ENCODE measurements around the gene CRADD.

CRADD gene

DNA sequence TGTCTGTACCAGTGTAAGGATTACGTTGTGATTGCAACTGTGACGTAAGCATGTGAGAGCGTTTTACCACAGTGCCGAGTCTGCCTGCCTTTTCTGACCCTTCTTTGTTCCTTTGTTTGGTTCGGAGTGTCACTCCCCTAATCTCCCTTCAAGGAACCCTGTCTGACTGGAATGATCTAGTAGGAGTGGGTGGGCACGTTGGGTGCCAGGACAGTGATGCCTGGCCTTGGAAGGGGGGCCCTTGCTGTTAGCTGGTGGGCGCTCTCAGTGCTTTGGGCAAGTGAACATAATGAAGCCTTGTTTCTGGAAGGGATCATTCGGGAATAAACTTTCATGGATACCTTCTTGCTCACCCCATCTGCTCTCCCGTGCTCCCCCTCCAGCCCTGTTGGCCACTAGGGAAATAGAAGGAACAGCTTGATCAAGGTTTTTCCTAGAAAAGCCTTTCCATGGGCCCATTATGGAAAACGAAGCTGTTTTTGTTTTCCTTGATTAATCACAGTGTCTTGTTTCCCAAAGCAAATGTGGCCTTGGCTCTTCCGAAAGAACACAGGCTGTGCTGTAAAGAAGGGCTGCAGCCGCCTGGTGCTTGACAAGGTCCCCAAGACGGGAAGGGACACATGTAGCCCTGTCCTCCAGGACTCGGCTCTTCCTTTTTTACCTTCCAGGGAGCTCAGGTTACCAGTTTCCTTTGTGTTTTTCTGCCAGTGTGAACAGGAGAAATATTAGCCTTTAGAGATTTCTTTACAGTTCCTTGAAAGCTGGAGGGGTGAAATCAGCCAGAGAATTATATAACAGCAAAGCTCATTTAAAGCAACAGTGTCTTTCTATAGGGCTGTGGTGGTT is 215.5 kb downstream of the CRADD start:
- FAIRE-seq = no peak
- DNase-seq (ENCODE audit: low spot score) = no peak

DNA sequence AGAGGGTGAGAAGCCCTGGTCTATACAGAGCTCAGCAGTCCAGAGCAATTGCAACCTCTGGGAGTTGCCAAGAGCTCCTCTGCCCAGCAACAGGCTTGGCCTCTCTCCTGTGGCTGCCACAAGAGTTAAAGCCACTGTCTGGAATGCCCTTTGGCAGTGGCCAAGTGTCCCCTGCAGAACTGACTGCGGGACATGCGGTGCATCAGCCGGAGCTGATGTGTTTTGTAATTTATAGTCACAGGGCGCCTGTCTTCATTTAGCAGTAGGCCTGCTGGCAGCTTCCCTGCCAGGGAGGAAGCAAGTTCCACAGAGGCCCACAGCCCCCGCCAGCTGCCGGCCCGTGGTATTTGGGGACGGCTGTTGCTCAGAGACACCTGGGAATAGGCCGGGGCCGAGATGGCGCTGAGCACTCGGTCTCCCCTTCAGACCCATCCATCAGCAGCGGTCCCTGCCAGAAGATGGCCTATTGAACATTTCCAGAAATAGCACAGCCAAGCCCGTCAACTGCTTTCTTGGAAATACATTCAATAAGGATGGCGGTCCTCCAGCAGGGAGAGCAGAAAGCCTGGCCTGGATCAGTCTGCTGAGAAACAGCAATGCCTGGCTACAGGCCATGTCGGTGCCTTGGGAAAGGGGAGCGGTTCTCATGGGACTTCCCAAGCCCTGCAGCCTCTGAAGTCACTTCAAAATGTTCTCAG is 217.4 kb downstream of the CRADD start:
- DNase-seq (ENCODE audit: low spot score) = no peak
- no peak for FAIRE-seq

DNA sequence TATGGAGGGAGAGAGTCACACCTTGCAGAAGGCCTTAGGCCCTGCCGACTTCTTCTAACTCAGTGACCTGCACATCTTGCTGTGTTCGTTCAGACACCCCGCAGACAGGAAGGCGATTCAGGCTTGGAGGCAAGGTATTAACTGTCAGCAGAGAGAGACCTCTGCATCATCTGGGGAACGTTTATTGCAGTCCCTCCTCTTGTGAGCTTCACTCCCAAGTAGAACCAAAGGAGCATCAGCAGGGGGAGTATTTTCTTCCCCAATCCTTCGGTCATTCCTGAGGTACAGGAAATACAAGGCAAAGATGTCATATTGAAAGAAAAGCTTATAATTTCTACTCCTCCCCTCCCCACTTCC is 217.9 kb downstream of the CRADD start:
- no peak for FAIRE-seq
- no peak for DNase-seq (ENCODE audit: low spot score)

DNA sequence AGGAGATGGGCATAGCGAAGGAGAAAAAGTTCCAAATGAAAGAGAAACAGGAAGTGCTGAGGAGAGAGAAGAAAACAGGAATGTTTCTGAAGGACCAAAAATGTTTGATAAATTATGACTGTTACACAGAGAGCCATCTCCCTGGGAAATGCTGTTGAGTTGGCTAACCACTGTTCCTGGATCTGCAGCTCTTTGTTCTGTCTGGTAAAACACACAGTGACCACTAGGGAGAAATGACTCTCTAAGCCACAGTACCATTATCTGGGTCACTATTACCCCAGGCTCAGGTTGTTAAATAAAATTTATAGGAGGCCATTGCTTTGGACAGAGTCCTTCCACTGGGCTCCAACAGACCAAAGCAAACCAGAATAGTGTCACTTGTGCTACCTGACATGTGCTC is 219.3 kb downstream of the CRADD start:
- no peak for DNase-seq (ENCODE audit: low spot score)
- FAIRE-seq = no peak

DNA sequence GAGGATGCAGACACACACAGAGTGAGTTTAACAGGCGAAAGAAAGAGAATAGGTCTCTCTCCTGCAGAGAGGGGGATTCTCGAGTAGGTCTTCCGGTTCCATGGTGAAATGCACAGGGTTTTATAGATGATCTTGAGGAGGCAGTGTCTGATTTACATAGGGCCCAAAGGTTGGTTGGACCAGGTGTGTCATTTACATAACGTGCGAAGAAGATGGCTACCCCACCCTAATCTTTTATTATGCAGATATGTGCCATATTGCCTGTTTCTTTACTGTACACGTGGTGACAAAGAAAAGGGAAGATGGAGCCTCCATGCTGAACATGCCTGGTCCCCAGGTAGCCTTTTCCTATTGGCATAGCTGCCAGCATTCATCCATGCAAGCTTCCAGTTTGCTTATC is 219.8 kb downstream of the CRADD start:
- FAIRE-seq (no peak), DNase-seq (ENCODE audit: low spot score) (no peak)

DNA sequence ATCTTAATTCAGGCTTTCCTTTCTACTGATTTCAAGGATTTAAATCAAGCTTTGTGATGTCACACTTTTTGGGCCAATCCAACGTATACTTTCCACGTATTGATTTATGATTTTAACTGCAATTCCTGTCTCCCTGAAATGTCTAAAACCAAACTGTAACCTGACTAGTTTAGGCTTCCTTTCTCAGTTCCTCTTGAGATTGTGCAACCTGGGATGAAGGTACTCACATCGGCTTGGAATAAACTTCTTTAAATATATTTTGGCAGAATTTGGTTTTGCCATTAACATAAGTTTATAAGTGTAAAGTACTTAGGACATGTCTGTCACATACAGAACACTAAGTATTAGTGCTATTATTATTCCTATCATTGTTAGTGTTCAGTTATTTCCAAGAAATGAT is 224.6 kb downstream of the CRADD start:
- DNase-seq (ENCODE audit: low spot score) = no peak
- no peak for FAIRE-seq

DNA sequence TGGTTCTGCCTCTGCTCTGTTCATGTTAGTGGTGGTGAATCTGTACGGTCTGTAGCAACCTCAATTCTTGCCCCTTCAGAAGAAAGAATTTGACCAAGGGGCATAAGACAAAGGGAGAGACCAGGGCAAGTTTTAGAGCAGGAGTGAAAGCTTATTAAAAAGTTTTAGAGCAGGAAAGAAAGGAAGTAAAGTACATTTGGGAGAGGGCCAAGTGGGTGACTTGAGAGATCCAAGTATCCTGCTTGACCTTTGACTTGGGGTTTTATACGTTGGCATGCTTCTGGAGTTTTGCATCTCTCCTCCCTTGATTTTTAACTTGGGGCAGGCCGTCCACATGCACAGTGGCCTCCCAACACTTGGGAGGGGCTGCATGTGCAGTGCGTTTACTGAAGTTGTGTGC is 225.0 kb downstream of the CRADD start:
- no peak for DNase-seq (ENCODE audit: low spot score)
- no peak for FAIRE-seq

DNA sequence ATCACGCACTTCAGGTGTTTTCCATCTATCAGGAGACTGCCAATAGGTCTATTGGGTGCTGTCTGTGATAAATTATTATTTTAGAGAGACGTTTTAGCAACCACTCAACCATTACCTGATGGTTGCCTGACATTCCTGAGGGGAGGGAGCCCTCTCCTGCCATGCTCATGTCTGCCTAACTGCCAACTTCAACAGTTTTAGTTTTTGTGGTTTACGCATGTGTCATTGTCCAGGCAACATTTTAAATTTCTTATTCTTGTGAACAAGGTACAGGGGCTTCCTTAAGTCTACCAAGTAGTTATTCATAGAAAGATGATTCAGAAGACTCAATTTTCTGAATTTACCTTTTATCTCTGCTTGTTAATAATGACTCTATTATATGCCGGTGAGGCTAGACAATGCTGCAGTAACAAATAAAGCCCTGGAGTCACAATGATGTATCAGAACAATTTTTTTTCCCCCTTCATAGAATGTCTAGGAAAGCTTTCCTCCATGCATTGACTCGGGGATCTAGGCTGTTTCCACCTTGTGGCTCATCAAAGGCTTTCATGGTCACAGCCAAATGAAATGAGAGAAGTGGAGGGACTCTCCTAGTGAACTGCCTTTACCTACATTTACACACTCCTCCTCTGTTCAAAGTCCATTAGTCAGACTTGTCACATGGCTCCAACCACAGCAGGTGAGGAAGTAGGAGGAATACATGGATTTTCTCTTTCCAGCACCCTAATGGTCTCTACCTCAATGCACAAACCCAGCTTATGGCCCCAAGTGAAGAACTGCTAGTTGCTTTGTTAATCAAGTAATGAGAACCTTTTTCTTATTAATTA is 225.8 kb downstream of the CRADD start:
- no peak for DNase-seq (ENCODE audit: low spot score)
- no peak for FAIRE-seq

DNA sequence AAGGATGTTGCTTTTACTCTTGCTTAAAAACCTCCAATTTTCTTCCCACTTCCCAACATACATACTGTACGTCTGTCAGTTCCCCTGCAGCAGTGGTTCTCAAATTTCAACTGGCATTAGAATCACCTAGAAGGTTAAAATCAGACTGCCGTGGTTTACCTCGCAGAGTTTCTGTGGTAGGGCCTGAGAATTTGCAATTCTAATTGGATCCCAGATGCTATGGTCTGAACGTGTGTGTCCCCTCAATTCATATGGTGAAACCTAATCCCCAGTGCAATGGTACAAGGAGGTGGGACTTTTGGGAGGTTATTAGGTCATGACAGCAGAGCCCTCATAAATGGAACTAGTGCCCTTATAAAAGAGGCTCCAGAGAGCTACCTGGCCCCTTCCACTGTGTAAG is 226.9 kb downstream of the CRADD start:
- FAIRE-seq (no peak), DNase-seq (ENCODE audit: low spot score) (no peak)

DNA sequence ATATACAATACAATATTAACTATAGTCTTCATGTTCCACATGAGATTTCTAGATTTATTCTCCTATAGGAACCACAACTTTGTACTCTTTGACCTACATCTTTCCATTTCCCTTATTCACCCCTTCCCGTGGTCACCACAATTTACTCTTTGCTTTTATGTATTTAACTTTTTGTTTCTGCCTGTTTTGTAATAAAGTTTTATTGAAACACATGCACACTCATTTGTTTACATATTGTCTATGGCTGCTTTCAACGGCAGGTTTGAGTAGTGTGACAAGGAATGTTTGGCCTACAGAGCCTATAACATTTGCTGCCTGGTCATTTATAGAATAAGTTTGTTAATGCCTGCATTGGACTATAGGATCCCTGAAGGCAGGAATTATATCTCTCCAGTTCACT is 231.1 kb downstream of the CRADD start:
- DNase-seq (ENCODE audit: low spot score) (no peak), FAIRE-seq (no peak)

DNA sequence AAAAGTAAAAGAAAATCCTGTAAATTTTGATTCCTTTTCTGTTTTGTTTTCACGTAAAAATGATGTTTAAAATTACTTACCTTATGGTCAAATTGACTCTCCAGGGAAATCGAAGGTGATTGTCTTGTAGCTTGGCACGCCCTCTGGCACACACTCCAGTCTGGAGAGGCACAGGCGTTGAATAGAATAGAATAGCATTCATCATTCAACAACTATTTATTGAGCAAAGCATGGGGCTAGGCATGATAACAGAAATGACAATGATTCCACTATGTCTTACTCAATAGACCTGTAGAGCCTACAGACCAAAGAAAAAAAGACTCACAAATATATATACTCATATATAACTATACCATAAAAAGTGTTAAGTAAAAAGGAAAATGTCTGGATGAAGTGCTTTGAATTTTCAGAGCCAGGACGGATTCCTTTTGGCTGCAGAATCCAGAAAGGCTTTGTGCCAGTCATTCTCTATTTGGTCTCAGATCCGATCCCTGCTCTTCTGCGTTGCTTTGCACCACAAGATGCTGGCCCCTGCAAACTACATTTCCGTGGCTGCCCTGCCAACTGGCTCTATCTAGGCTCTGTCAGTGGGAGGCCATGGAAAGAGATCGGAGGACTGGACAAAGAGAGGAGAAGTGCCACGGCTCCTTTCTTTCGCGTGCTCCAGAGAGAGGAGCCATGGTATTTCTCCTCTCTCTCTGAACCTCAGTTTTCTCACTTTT is 231.8 kb downstream of the CRADD start:
- no peak for DNase-seq (ENCODE audit: low spot score)
- no peak for FAIRE-seq

DNA sequence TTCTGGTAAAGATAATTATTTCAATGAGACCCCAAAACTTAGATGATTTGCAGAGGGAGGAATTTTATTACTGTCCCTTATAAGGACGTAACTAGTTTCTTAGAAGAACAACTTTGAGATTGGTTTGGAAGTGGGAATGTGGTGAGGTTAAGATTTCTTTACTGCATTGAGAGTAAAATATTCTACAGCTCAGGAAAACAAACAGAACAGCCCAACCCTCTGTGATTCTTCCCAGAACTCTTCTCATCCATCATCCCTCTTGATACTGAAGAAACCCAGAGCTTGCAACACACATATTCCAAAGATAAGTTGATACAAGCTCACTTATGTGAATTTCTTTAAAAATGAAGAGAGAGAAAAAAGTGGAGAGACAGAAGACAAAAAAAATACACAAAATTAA is 234.2 kb downstream of the CRADD start:
- FAIRE-seq (no peak), DNase-seq (ENCODE audit: low spot score) (no peak)

DNA sequence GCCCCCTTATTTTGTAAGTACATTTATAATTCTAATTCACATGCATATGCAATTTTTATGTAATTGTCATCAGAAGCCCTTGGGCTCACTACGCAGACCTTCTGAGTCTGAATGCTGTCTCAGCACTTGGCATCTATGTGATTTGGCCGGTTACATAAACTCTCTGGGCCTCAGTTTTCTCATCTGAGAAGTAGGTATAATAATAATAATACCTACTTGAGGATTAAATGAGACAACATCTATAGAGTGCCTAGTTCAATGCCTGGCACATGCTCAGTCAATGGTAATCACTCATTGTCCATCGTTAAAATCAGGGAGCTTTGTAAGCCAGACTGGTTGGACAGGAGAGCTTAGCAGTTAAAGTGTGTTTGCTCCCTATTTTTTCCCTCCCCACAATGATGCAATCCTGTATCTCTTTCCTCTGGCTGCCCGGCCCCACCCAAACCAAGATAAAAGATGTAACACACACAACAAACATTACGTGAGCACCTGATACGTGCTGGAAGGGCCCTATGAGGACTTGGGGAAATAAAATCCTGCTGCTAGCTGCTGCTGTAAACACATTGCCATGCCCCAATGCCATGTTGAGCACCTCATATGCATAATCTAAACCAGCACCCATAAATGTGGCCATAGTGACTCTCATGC is 235.0 kb downstream of the CRADD start:
- no peak for DNase-seq (ENCODE audit: low spot score)

DNA sequence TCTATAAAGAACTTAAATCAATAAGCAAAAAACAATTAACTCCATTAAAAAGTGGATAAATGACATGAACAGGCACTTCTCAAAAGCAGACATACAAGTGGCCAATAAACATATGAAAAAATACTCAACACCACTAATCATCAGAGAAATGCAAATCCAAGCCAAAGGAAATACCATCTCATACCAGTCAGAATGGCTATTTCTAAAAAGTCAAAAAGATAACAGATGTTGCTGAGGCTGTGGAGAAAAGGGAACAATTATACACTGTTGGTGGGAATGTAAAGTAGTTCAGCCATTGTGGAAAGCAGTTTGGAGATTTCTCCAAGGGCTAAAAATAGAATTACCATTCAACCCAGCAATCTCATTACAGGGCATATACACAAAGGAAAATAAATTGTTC is 236.7 kb downstream of the CRADD start:
- DNase-seq (ENCODE audit: low spot score) (no peak), FAIRE-seq (no peak)

More for the DNA sequence above, 235.0 kb downstream of the CRADD start:
- FAIRE-seq = no peak

DNA sequence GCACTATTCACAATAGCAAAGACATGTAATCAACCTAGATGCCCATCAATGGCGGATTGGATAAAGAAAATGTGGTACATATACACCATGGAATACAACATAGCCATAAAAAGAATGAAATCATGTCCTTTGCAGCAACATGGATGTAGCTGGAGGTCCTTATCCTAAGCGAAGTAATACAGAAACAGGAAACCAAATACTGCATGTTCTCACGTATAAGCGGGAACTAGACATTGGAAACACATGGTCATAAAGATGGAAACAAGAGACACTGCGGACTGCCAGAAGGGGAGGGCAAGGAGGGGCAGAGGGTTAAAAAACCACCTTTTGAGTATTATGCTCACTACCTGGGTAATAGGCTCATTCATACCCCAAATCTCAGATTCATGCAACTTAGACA is 237.1 kb downstream of the CRADD start:
- DNase-seq (ENCODE audit: low spot score) (no peak), FAIRE-seq (no peak)

DNA sequence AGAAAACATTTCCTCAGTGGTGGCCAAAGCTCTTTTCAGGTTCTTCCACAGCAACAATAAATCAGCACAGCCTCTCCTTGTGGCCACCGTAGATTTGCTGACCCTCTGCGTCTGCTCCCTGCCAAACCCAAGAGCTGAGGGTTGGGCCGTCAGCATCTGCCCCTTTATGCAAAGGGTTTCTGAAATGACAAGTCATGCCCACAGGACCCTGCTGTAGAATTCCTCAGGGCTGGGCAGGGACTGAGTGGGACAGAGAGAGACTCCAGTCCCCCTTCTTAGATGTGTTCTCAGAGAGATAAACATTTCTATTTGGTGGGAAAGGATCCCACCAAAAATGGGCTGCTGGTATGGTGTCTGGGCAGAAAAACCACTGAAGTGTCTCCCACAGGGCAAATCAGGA is 238.2 kb downstream of the CRADD start:
- no peak for FAIRE-seq
- DNase-seq (ENCODE audit: low spot score) = no peak

DNA sequence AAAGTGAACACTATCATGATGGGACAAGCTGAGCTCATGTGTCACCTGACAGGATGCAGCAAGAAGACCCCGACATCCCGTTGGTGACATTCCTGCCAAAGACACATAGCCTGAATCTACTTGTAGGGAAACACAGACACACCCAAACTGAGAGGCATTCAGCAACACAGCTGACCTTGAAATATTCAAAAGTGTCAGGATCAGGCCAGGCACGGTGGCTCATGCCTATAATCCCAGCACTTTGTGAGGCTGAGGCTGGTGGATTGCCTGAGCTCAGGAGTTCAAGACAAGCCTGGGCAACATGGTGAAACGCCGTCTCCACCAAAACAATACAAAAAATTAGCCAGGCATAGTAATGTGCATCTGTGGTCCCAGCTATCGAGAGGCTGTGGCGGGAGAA is 239.2 kb downstream of the CRADD start:
- FAIRE-seq = no peak

DNA sequence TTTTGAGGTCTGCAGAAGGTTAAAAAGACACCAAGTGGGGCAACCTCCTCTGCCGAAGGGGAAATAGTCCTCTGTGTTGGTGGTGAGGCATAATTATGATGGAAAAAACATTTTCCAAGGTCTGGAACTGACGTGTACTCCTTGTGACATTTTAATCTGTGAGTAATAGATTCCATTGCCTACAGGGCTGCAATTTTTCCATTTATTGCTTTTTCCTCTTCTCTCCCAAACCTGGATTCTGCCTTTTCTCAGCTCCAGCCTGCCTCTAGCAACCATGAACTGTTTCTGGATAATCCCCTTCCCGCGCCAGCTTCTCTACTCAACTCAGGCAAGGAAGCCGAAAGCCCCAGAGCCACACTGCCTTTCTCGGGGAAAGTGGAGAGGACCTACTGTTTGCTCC is 241.1 kb downstream of the CRADD start:
- FAIRE-seq = no peak
- DNase-seq (ENCODE audit: low spot score) = no peak

More for the DNA sequence above, 239.2 kb downstream of the CRADD start:
- DNase-seq (ENCODE audit: low spot score) = no peak

DNA sequence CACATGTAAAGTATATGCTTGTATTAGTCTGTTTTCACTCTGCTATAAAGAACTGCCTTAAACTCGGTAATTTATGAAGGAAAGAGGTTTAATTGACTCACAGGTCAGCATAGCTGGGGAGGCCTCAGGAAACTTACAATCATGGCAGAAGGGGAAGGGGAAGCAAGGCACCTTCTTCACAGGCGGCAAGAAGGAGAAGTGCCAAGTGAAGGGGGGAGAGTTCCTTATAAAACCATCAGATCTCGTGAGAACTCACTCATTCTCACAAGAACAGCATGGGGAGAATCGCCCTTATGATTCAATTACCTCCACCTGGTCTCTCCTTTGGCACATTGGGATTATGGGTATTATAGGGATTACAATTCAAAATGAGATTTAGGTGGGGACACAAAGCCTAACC is 241.7 kb downstream of the CRADD start:
- DNase-seq (ENCODE audit: low spot score) (no peak), FAIRE-seq (no peak)

DNA sequence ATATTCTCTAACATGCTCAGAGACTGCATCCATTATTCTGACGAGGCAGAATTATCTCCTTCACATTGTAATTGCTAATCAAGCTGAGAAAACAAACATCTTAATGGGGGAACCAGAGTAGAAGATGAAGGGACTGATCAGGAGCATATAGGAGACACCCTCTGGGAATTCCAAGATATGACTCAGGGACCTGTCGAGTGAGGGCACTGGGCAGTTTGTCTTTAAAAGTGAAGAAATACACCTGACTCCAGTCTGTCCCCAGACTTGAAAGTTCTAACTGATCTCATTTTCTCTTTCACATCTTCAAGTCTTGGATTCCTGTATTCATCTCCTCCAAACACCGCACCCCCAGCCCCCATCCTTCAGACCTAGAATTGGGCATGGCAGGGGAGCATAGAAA is 244.3 kb downstream of the CRADD start:
- no peak for DNase-seq (ENCODE audit: low spot score)
- FAIRE-seq = no peak

DNA sequence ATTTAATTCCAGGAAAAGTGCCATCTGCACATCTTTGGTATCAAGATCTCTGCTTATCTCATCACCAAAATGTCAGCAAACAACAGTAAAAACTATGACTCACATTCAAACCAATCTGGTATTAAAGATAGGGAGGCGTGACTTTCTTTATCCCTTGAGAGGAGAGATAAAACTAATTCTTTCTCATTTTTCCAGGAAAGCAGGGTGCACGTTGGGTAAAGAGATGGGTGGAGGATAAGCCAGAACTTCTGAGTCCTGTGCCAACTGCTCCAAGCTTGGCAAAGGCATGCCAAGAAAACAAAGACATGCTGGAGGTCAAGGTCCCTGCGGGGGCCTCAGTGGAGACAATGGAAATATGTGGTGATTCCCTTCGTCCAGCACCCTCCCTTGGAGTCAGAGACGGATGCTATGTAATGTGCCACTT is 245.4 kb downstream of the CRADD start:
- DNase-seq (ENCODE audit: low spot score) = no peak
- no peak for FAIRE-seq
